Cardiac fibroblast (primary cell): Measurements from ENCODE around the gene TSGA10IP.

Source experiments
- DNase-seq, 2 donors: peaks; one replicate each; pipeline versions ENCODE4 v3.0.0 to v3.0.0-alpha.2; 2010; ENCODE audit warnings: low read depth in 2 of 2
- H3K4me3 ChIP-seq, 2 donors: replicated peaks in 1 of 2; 1 replicate in 1 of 2; 2 replicates in 1 of 2; pipeline ENCODE4 v1.5.1; 2011; ENCODE audit warnings: low read depth in 2 of 2, low read length in 2 of 2, mild to moderate bottlenecking in 2 of 2, moderate library complexity in 1 of 2
- CTCF ChIP-seq: IDR thresholded peaks from one replicate; pipeline ENCODE4 v1.5.1; 2011; ENCODE audit warnings: low read depth, mild to moderate bottlenecking, low read length, inconsistent platforms

Gene TSGA10IP

GRCh38 chr11:65958291-65958690 lies 13.0 kb downstream of the TSGA10IP start:
- TF ChIP-seq CTCF = no peak
- no peak for DNase-seq
- H3K4me3 ChIP-seq = no peak overlapping the region

GRCh38 chr11:65958774-65959420 lies 13.6 kb downstream of the TSGA10IP start:
- no peak for DNase-seq
- TF ChIP-seq CTCF = no peak
- no peak overlapping the region for H3K4me3 ChIP-seq

GRCh38 chr11:65960824-65961266 lies 15.6 kb downstream of the TSGA10IP start:
- DNase-seq = no peak
- TF ChIP-seq CTCF = no peak
- peak overlapping the region; percentile 71 to 77 for H3K4me3 ChIP-seq

- peak; percentile 98 to 99 for DNase-seq
- no peak for TF ChIP-seq CTCF
- peak within 1 kb of the TSS; percentile 71 to 77 for H3K4me3 ChIP-seq
Measured at GRCh38 chr11:65961267-65962140, 16.2 kb downstream of the TSGA10IP start, which contains the start of gene SART1. SART1 (plus strand) TSS chr11:65961734; CDS start chr11:65961781, 47 bp downstream.

- H3K4me3 ChIP-seq = peak overlapping the region; percentile 71 to 77
- no peak for TF ChIP-seq CTCF
- DNase-seq = no peak
Measured at GRCh38 chr11:65962141-65962564, 16.9 kb downstream of the TSGA10IP start.

GRCh38 chr11:65964906-65965305 lies 19.6 kb downstream of the TSGA10IP start:
- DNase-seq = no peak
- TF ChIP-seq CTCF = no peak
- H3K4me3 ChIP-seq = no peak overlapping the region
